ENCODE measurements around the gene ALDH1A3.

The ALDH1A3 gene

DNA sequence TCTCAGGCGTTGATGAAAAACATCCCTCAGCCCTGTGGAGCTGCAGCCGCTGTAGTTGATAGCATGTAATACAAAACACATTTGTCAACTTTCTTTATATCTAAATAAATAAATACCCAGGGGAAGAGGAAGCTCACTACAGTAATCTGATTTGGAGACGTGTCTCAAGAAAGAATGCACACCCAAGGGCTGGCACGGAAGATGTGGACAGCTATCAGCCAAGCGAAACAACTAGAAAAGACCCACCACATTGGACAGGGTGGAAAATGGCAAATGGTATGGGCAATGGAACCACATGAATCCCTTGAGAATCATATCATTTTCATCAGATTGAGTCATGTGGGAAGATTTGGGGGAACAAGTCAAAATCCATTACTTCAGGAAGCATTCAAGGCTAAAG, 43.1 kb upstream of the ALDH1A3 start:
- no peak for DNase-seq (ENCODE audit: low spot score)
- TF ChIP-seq, protein P1, sequence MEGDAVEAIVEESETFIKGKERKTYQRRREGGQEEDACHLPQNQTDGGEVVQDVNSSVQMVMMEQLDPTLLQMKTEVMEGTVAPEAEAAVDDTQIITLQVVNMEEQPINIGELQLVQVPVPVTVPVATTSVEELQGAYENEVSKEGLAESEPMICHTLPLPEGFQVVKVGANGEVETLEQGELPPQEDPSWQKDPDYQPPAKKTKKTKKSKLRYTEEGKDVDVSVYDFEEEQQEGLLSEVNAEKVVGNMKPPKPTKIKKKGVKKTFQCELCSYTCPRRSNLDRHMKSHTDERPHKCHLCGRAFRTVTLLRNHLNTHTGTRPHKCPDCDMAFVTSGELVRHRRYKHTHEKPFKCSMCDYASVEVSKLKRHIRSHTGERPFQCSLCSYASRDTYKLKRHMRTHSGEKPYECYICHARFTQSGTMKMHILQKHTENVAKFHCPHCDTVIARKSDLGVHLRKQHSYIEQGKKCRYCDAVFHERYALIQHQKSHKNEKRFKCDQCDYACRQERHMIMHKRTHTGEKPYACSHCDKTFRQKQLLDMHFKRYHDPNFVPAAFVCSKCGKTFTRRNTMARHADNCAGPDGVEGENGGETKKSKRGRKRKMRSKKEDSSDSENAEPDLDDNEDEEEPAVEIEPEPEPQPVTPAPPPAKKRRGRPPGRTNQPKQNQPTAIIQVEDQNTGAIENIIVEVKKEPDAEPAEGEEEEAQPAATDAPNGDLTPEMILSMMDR (IDR thresholded peaks at IDR 0.05; ENCODE audit: extremely low read depth, insufficient read depth, missing control alignments), result no peak
- in situ Hi-C loops (cut with MboI; ENCODE audit: low pct_unique_long_range_greater_than_20kb, low sequenced_read_pairs, unreplicated experiment), result no loop called here

GRCh38 chr15:100841426-100841825, 38.2 kb upstream of the ALDH1A3 start:
- TF ChIP-seq, protein P1 (IDR thresholded peaks at IDR 0.05; ENCODE audit: extremely low read depth, insufficient read depth, missing control alignments), result no peak
- no peak for DNase-seq (ENCODE audit: low spot score)
- in situ Hi-C loops (cut with MboI; ENCODE audit: low pct_unique_long_range_greater_than_20kb, low sequenced_read_pairs, unreplicated experiment), result no loop called here

DNA sequence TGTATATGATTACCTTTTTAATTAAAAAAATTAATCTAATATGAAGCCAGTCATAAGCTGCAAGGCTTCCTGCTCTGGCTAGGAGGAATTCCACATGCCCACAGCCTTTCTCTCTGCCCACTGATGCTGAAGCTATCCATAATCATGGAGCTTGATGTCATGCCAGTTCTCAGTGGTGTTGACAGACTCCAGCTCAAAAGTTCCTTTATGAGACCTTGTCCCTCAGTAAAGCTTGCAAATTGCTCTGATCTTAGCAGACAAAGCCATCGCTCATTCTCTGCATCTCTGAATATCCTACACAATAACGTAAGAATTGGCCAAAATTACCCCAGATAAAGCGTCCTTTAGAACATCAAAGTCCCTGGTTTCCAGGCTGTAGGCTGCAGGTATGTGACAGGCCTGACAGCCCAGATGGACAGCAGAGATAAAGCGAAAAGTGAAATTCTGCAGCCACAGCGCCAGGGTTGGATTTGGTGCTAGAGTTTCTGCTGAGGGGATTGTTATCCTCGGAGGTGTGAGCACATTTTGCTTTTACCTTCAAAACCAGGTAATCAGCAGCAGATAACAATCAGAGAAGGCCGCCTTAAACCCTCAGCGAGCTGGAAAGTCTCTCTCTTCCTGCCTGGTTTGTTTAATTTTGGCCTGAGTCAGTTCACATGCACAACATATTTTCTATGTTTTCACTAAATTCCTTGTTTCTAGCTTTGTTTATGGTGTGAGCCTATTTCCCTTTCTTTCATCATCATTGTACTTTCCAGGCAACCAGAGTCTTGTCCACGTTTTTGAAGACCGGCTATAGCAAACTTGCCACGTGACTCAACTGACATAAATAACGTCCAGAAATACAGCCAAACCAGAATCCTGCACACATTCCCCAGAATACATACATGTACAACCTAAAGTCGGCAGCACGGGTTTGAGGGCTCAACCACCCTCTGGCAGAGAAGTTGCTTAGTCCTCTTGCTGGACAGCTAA, 36.6 kb upstream of the ALDH1A3 start:
- DNase-seq (ENCODE audit: low spot score), result no peak
- TF ChIP-seq, protein P1 (IDR thresholded peaks at IDR 0.05; ENCODE audit: extremely low read depth, insufficient read depth, missing control alignments), result no peak
- in situ Hi-C loops (cut with MboI; ENCODE audit: low pct_unique_long_range_greater_than_20kb, low sequenced_read_pairs, unreplicated experiment), result no loop called here

- in situ Hi-C loops (cut with MboI; ENCODE audit: low pct_unique_long_range_greater_than_20kb, low sequenced_read_pairs, unreplicated experiment), result no loop called here
- DNase-seq (ENCODE audit: low spot score), result no peak
- TF ChIP-seq, protein P1 (IDR thresholded peaks at IDR 0.05; ENCODE audit: extremely low read depth, insufficient read depth, missing control alignments), result no peak
Measured at GRCh38 chr15:100844167-100844566, 35.5 kb upstream of the ALDH1A3 start.

GRCh38 chr15:100844778-100845177, 34.9 kb upstream of the ALDH1A3 start:
- TF ChIP-seq, protein P1 (IDR thresholded peaks at IDR 0.05; ENCODE audit: extremely low read depth, insufficient read depth, missing control alignments), result no peak
- in situ Hi-C loops (cut with MboI; ENCODE audit: low pct_unique_long_range_greater_than_20kb, low sequenced_read_pairs, unreplicated experiment), result no loop called here
- DNase-seq (ENCODE audit: low spot score), result no peak

- TF ChIP-seq, protein P1 (IDR thresholded peaks at IDR 0.05; ENCODE audit: extremely low read depth, insufficient read depth, missing control alignments), result no peak
- in situ Hi-C loops (cut with MboI; ENCODE audit: low pct_unique_long_range_greater_than_20kb, low sequenced_read_pairs, unreplicated experiment), result no loop called here
- DNase-seq (ENCODE audit: low spot score), result no peak
Measured at GRCh38 chr15:100847194-100847593, 32.4 kb upstream of the ALDH1A3 start.
